GM12878 (cell line): ENCODE measurements around the gene BCLAF1. TPM values are rescaled to one million over a fixed set of nuclear protein-coding genes. Genes with fewer than 3 reads are reported as not detected.

ENCODE experiments used
- ATAC-seq: fragments of 200-7000 bp; cut with Tn5 transposase; 3 replicates; pipeline ENCODE4 v1.9.1; 2020; ENCODE audit warnings: mild to moderate bottlenecking, moderate library complexity
- BruUV-seq: library from RNA; stranded (reverse); fragments of 400-500 nt; replicated peaks from 2 replicates; lab custom pipeline; 2021; lab: Mats Ljungman, UMichigan
- CTCF ChIA-PET: fragments of 300-600 bp; sonication (Branson Sonifier 250); formaldehyde crosslinking; extraction: SDS; loops from one replicate; lab custom pipeline; 2021; ENCODE audit warnings: inconsistent platforms; lab: Yijun Ruan, JAX
- POLR2A ChIA-PET: fragments of 350-600 bp; formaldehyde crosslinking; extraction: SDS; loops from one replicate; lab custom pipeline; 2021; ENCODE audit warnings: inconsistent platforms; lab: Charles Lee
- RAD21 ChIA-PET: fragments of 300-600 bp; sonication (Branson Sonifier 250); formaldehyde crosslinking; loops from one replicate; lab custom pipeline; 2023; ENCODE audit warnings: antibody characterized with exemption; ENCODE audit not compliant: unreplicated experiment; lab: Charles Lee
- SMC1A ChIA-PET: fragments of 300-600 bp; sonication (Branson Sonifier 250); formaldehyde crosslinking; loops from one replicate; lab custom pipeline; 2023; ENCODE audit not compliant: unreplicated experiment, uncharacterized antibody; lab: Charles Lee
- DNase-seq: peaks from one replicate; pipeline ENCODE4 v3.0.0-alpha.2; 2011; ENCODE audit warnings: low read depth, low spot score
- FAIRE-seq: peaks from 3 replicates; lab custom pipeline; 2011; peaks lifted over from hg19 to GRCh38; lab: Jason Lieb, UNC
- H2AFZ ChIP-seq: 2 replicates; pipeline ENCODE4 v1.6.0; 2011; ENCODE audit warnings: low read depth, low read length, control low read depth; ENCODE audit not compliant: control insufficient read depth
- H3K27ac ChIP-seq: 2 replicates; pipeline ENCODE4 v1.5.1; 2011; ENCODE audit warnings: control low read depth; ENCODE audit not compliant: control insufficient read depth, insufficient read depth
- H3K27me3 ChIP-seq, 2 experiments: replicated peaks in 1 of 2; 2 replicates each; pipeline versions ENCODE4 v1.6.0 to v1.6.1; 2011; ENCODE audit warnings: low read length in 1 of 2; ENCODE audit not compliant: control insufficient read depth in 2 of 2, insufficient read depth in 2 of 2
- H3K36me3 ChIP-seq, 2 experiments: 2 replicates each; pipeline ENCODE4 v1.5.1; 2011; ENCODE audit warnings: low read length in 1 of 2; ENCODE audit not compliant: control insufficient read depth in 2 of 2, insufficient read depth in 2 of 2
- H3K4me1 ChIP-seq: 2 replicates; pipeline ENCODE4 v1.6.1; 2011; ENCODE audit warnings: mild to moderate bottlenecking, low read length, moderate library complexity, mixed read lengths; ENCODE audit not compliant: control insufficient read depth, insufficient read depth
- H3K4me2 ChIP-seq: 2 replicates; pipeline ENCODE4 v1.6.0; 2011; ENCODE audit warnings: control low read depth; ENCODE audit not compliant: control insufficient read depth, insufficient read depth
- H3K4me3 ChIP-seq: fragments of 200-600 bp; sonication (generic); 2 replicates; pipeline ENCODE4 v1.5.1; 2016
- H3K79me2 ChIP-seq: 2 replicates; pipeline ENCODE4 v1.6.0; 2011; ENCODE audit warnings: low read length; ENCODE audit not compliant: control insufficient read depth, insufficient read depth
- H3K9ac ChIP-seq: 2 replicates; pipeline ENCODE4 v1.8.0; 2011; ENCODE audit warnings: low read length, control low read depth, mixed read lengths; ENCODE audit not compliant: control insufficient read depth, insufficient read depth
- H3K9me3 ChIP-seq: replicated peaks from 3 replicates; pipeline ENCODE4 v1.5.1; 2011; ENCODE audit warnings: mild to moderate bottlenecking, low read length; ENCODE audit not compliant: control insufficient read depth, insufficient read depth
- H4K20me1 ChIP-seq: 2 replicates; pipeline ENCODE4 v1.6.0; 2011; ENCODE audit not compliant: control insufficient read depth, insufficient read depth
- CHD4 ChIP-seq: fragments of 200-600 bp; sonication (generic); IDR thresholded peaks from 2 replicates; pipeline ENCODE4 v1.6.1; 2016; ENCODE audit warnings: mild to moderate bottlenecking
- EZH2 ChIP-seq: IDR thresholded peaks from 2 replicates; pipeline ENCODE4 v1.6.1; 2012; ENCODE audit warnings: low read depth, mild to moderate bottlenecking, control low read depth, inconsistent platforms, low read length, borderline replicate concordance; ENCODE audit not compliant: control insufficient read depth
- NKRF ChIP-seq: fragments of 450-650 bp; conservative IDR thresholded peaks from 2 replicates; pipeline ENCODE4 v1.6.1; 2017; ENCODE audit warnings: mild to moderate bottlenecking, moderate library complexity
- POLR2AphosphoS2 ChIP-seq: IDR thresholded peaks from 2 replicates; pipeline ENCODE4 v1.6.1; 2011; ENCODE audit warnings: low read depth, mild to moderate bottlenecking, low read length, improper control_type of control experiment, moderate library complexity
- RB1 ChIP-seq: fragments of 450-650 bp; formaldehyde crosslinking; IDR thresholded peaks from 2 replicates; pipeline ENCODE4 v1.6.1; 2017; ENCODE audit warnings: mild to moderate bottlenecking, borderline replicate concordance
- RCOR1 ChIP-seq: conservative IDR thresholded peaks from 2 replicates; pipeline ENCODE4 v1.6.1; 2012; ENCODE audit warnings: low read depth, low read length, improper control_type of control experiment
- RFX5 ChIP-seq: IDR thresholded peaks from 2 replicates; pipeline ENCODE4 v1.6.1; 2011; ENCODE audit warnings: low read depth, low read length, improper control_type of control experiment
- ZNF687 ChIP-seq: fragments of 450-650 bp; IDR thresholded peaks from 2 replicates; pipeline ENCODE4 v1.6.1; 2017; ENCODE audit warnings: mild to moderate bottlenecking, moderate library complexity
- WGBS: methylation state at CpG from one replicate; pipeline ENCODE4 v1.1.6; 2016; ENCODE audit warnings: low lambda C conversion rate; ENCODE audit not compliant: insufficient replicate concordance, insufficient coverage; ENCODE audit errors: missing lambda C conversion rate; 5-methylcytosine and 5-hydroxymethylcytosine counted together
- in situ Hi-C: fragments of 300-500 bp; cut with MboI; formaldehyde crosslinking; loops from 9 replicates; pipeline ENCODE4 v1.14.3; 2018; ENCODE audit warnings: mixed read lengths
- intact Hi-C: fragments of 100-400 bp; cut with micrococcal nuclease; formaldehyde crosslinking; loops from one replicate; pipeline ENCODE4 v1.14.2; 2022; ENCODE audit not compliant: unreplicated experiment
- polyA plus RNA-seq, 11 experiments: library from polyadenylated mRNA; depleted of rRNA in 4 of 11; unstranded in 6 of 11; stranded (reverse) in 5 of 11; fragments of >200 nt; fragmentation: Nextera tagmentation in 4 of 11; fragmentation: Illumina TruSeq in 1 of 11; extraction: Ambion mirVana in 4 of 11; extraction: Trizol in 1 of 11; gene quantifications; 1 replicate in 1 of 11; 2 replicates in 10 of 11; pipeline versions ENCODE4 v1.2.1 to v1.2.3, GENCODE V29; 2011 to 2016; ENCODE audit warnings: inconsistent platforms in 2 of 11, missing spikeins in 2 of 11, low read depth in 1 of 11
- total RNA-seq, 4 experiments: library from RNA; depleted of rRNA in 3 of 4; stranded (reverse); fragments of >200 nt in 3 of 4; fragmentation: Illumina TruSeq in 1 of 4; extraction: Trizol in 1 of 4; gene quantifications; 2 replicates each; pipeline versions ENCODE4 v1.2.1 to v1.2.3, GENCODE V29; 2013 to 2021

BCLAF1 gene
- total and polyA plus RNA-seq, 10 of the 15 experiments (the other 5 are each of a cell fraction or from before 2014, with no cell fraction given) = 56.0 to 223 (median 114) TPM

- TF ChIP-seq POLR2AphosphoS2 (no peak), ZNF687 (no peak)
Observed at GRCh38 chr6:136210398-136211165, 79.1 kb downstream of the BCLAF1 start (continued).

GRCh38 chr6:136209496-136209895, 80.2 kb downstream of the BCLAF1 start:
- POLR2A ChIA-PET = no interaction called here
- in situ Hi-C loops = no loop called here

More at GRCh38 chr6:136209496-136209895, 80.2 kb downstream of the BCLAF1 start:
- FAIRE-seq = no peak
- no peak for ATAC-seq
- Histone ChIP-seq H3K4me3 (no peak overlapping the region), H3K9ac (no peak overlapping the region), H3K4me1 (no peaks in the 10 kb centered on the region), H4K20me1 (no peaks in the 10 kb centered on the region), H3K27me3 (no peaks in the 10 kb centered on the region; a peak in 1 of 4 replicates), H2AFZ (no peak overlapping the region), H3K27ac (no peak overlapping the region), H3K4me2 (no peak overlapping the region), H3K79me2 (no peaks in the 10 kb centered on the region), H3K36me3 (no peaks in the 10 kb centered on the region), H3K9me3 (no peaks in the 10 kb centered on the region)
- TF ChIP-seq RFX5 (no peak), RB1 (no peak), EZH2 (no peak), CHD4 (no peak), RCOR1 (no peak), NKRF (no peak)
- WGBS = 50% methylated on average over 2 of the region's 2 CpGs
- no peak for DNase-seq
- ChIA-PET CTCF (interaction anchor here (0.9 kb wide), 1 partner anchor 17 kb away, joined by 3 read pairs; no protein-coding TSS in a partner anchor), RAD21 (no interaction called here), SMC1A (no interaction called here)
- no TSS peak for BruUV-seq
- intact Hi-C loops = no loop called here
